HepG2 (cell line): Measurements from ENCODE around the gene STYK1. TPM values are rescaled to one million over a fixed set of nuclear protein-coding genes. Genes with fewer than 3 reads are reported as not detected.

Experiments
- ATAC-seq: fragments of 200-7000 bp; cut with Tn5 transposase; 3 replicates; pipeline ENCODE4 v1.9.1; 2020; ENCODE audit warnings: mild to moderate bottlenecking, moderate library complexity
- BruUV-seq: library from RNA; stranded (reverse); fragments of 400-500 nt; replicated peaks from 2 replicates; lab custom pipeline; 2021; lab: Mats Ljungman, UMichigan
- CTCF ChIA-PET: fragments of 300-600 bp; formaldehyde crosslinking; extraction: SDS; loops from one replicate; lab custom pipeline; 2021; ENCODE audit warnings: low total read pairs, inconsistent platforms, low intra/inter-chr PET ratio; lab: Yijun Ruan, JAX
- POLR2A ChIA-PET: fragments of 350-600 bp; sonication (Branson Sonifier 250); formaldehyde crosslinking; loops from one replicate; lab custom pipeline; 2020; ENCODE audit warnings: antibody characterized with exemption, inconsistent platforms; lab: Yijun Ruan, JAX
- DNase-seq: peaks from one replicate; pipeline ENCODE4 v3.0.0-alpha.2; 2015; ENCODE audit warnings: low spot score
- FAIRE-seq: peaks from 3 replicates; lab custom pipeline; 2011; peaks lifted over from hg19 to GRCh38; lab: Jason Lieb, UNC
- H2AFZ ChIP-seq: one replicate; pipeline ENCODE4 v1.6.1; 2011; ENCODE audit warnings: low read length, inconsistent platforms
- H3K27ac ChIP-seq: fragments of 300-600 bp; 3 replicates; pipeline ENCODE4 v1.8.0; 2011; ENCODE audit warnings: mixed run types, mild to moderate bottlenecking, mixed read lengths, low read length, inconsistent platforms; ENCODE audit not compliant: insufficient read depth; ENCODE audit errors: extremely low read length
- H3K27me3 ChIP-seq, 2 experiments: fragments of 200-600 bp in 1 of 2; 2 replicates in 1 of 2; 3 replicates in 1 of 2; pipeline versions ENCODE4 v1.6.0 to v1.8.0; 2011; ENCODE audit warnings: low read length in 2 of 2, mild to moderate bottlenecking in 2 of 2, moderate library complexity in 2 of 2, inconsistent platforms in 1 of 2; ENCODE audit not compliant: insufficient read depth in 2 of 2, control insufficient read depth in 1 of 2
- H3K36me3 ChIP-seq, 2 experiments: fragments of 200-600 bp in 1 of 2; replicated peaks in 1 of 2; 2 replicates in 1 of 2; 3 replicates in 1 of 2; pipeline versions ENCODE4 v1.5.1 to v1.8.0; 2011; ENCODE audit warnings: low read length in 2 of 2, inconsistent platforms in 1 of 2; ENCODE audit not compliant: insufficient read depth in 2 of 2, control insufficient read depth in 1 of 2
- H3K4me1 ChIP-seq: 2 replicates; pipeline ENCODE4 v1.5.1; 2012; ENCODE audit warnings: low read length, inconsistent platforms; ENCODE audit not compliant: insufficient read depth
- H3K4me2 ChIP-seq: 2 replicates; pipeline ENCODE4 v1.6.0; 2011; ENCODE audit warnings: low read depth, low read length, inconsistent platforms
- H3K4me3 ChIP-seq, 3 experiments: fragments of 200-600 bp in 1 of 3; sonication (generic), shearing (Covaris generic) in 1 of 3; replicated peaks in 1 of 3; 2 replicates each; pipeline ENCODE4 v1.5.1; 2011 to 2016; ENCODE audit warnings: low read length in 3 of 3, inconsistent platforms in 2 of 3, low read depth in 2 of 3, mild to moderate bottlenecking in 2 of 3, control low read depth in 1 of 3, mixed read lengths in 1 of 3; ENCODE audit not compliant: insufficient read depth in 1 of 3
- H3K79me2 ChIP-seq: one replicate; pipeline ENCODE4 v1.6.1; 2011; ENCODE audit warnings: low read length, inconsistent platforms; ENCODE audit not compliant: insufficient read depth
- H3K9ac ChIP-seq: 2 replicates; pipeline ENCODE4 v1.6.0; 2011; ENCODE audit warnings: mild to moderate bottlenecking, low read depth, low read length, inconsistent platforms; ENCODE audit not compliant: insufficient read depth
- H3K9me3 ChIP-seq: 2 replicates; pipeline ENCODE4 v1.5.1; 2012; ENCODE audit warnings: mild to moderate bottlenecking, low read length
- H4K20me1 ChIP-seq: 2 replicates; pipeline ENCODE4 v1.6.0; 2011; ENCODE audit warnings: inconsistent platforms, mild to moderate bottlenecking, low read length, moderate library complexity; ENCODE audit not compliant: insufficient read depth
- MLX ChIP-seq: IDR thresholded peaks from 2 replicates; pipeline ENCODE4 v1.6.1; 2016
- NPAS2 ChIP-seq: sonication (generic); formaldehyde crosslinking; IDR thresholded peaks from 2 replicates; pipeline ENCODE4 v1.8.0; 2022; ENCODE audit warnings: mild to moderate bottlenecking, missing genetic modification reagents, borderline replicate concordance
- POLR2AphosphoS2 ChIP-seq: IDR thresholded peaks from 2 replicates; pipeline ENCODE4 v1.6.1; 2011; ENCODE audit warnings: low read depth, low read length, improper control_type of control experiment
- REL ChIP-seq: sonication (generic); formaldehyde crosslinking; conservative IDR thresholded peaks from 2 replicates; pipeline ENCODE4 v1.8.0; 2022; ENCODE audit warnings: mild to moderate bottlenecking, missing genetic modification reagents, moderate library complexity
- RERE ChIP-seq: IDR thresholded peaks from 2 replicates; pipeline ENCODE4 v1.6.1; 2016; ENCODE audit warnings: low read depth, missing genetic modification reagents, missing compliant biosample characterization
- ZNF543 ChIP-seq: sonication (generic); formaldehyde crosslinking; IDR thresholded peaks from 2 replicates; pipeline ENCODE4 v1.4.0; 2020; ENCODE audit warnings: mild to moderate bottlenecking, missing genetic modification reagents
- ZNF672 ChIP-seq: sonication (generic); formaldehyde crosslinking; IDR thresholded peaks from 2 replicates; pipeline ENCODE4 v1.8.1; 2022; ENCODE audit warnings: missing genetic modification reagents
- ZNF710 ChIP-seq: sonication (generic); formaldehyde crosslinking; IDR thresholded peaks from 2 replicates; pipeline ENCODE4 v1.5.0; 2020; ENCODE audit warnings: mild to moderate bottlenecking, missing genetic modification reagents, borderline replicate concordance
- ZNF775 ChIP-seq: sonication (generic); formaldehyde crosslinking; IDR thresholded peaks from 2 replicates; pipeline ENCODE4 v1.4.0; 2020; ENCODE audit warnings: missing genetic modification reagents, mild to moderate bottlenecking, moderate library complexity, borderline replicate concordance
- WGBS: methylation state at CpG from one replicate; pipeline ENCODE4 v1.1.6; 2017; ENCODE audit warnings: low lambda C conversion rate; 5-methylcytosine and 5-hydroxymethylcytosine counted together
- in situ Hi-C: cut with HindIII; loops from 2 replicates; pipeline ENCODE4 v1.10.0; 2017; ENCODE audit warnings: low pct_unique_long_range_greater_than_20kb; ENCODE audit not compliant: extremely low pct_ligation_motif_present
- intact Hi-C: fragments of 100-400 bp; cut with micrococcal nuclease; formaldehyde crosslinking; loops from one replicate; pipeline ENCODE4 v1.10.0; 2022; ENCODE audit not compliant: unreplicated experiment
- polyA plus RNA-seq, 8 experiments: library from polyadenylated mRNA; depleted of rRNA in 3 of 8; stranded (reverse) in 7 of 8; unstranded in 1 of 8; fragments of >200 nt; fragmentation: Illumina TruSeq in 4 of 8; extraction: Trizol in 4 of 8; gene quantifications; 2 replicates each; pipeline versions ENCODE4 v1.2.1 to v1.2.3, GENCODE V29; 2011 to 2016; ENCODE audit warnings: low read depth in 4 of 8, missing spikeins in 1 of 8, mixed read lengths in 1 of 8; ENCODE audit not compliant: insufficient read depth in 1 of 8
- total RNA-seq, 5 experiments: library from RNA; depleted of rRNA; stranded (reverse); fragments of >200 nt; fragmentation: Illumina TruSeq; extraction: Trizol; gene quantifications; 2 replicates each; pipeline ENCODE4 v1.2.3, GENCODE V29; 2016; ENCODE audit warnings: low read depth in 1 of 5
- TF ChIP-seq, protein P1 (sequence below): sonication (generic); formaldehyde crosslinking; IDR thresholded peaks from 2 replicates; pipeline ENCODE4 v1.5.0; 2020; ENCODE audit warnings: missing genetic modification reagents
- TF ChIP-seq, protein P2 (sequence below): IDR thresholded peaks from 2 replicates; pipeline ENCODE4 v1.6.1; 2012; ENCODE audit warnings: inconsistent platforms
- TF ChIP-seq, protein P3 (sequence below), 2 experiments: sonication (generic) in 1 of 2; formaldehyde crosslinking in 1 of 2; IDR thresholded peaks; 2 replicates each; pipeline versions ENCODE4 v1.4.0 to v1.6.1; 2018 to 2020; ENCODE audit warnings: missing genetic modification reagents in 2 of 2, borderline replicate concordance in 1 of 2, low read depth in 1 of 2, mild to moderate bottlenecking in 1 of 2, missing biosample characterization in 1 of 2
- TF ChIP-seq, protein P4 (sequence below): IDR thresholded peaks from 2 replicates; pipeline ENCODE4 v1.6.1; 2016; ENCODE audit warnings: missing genetic modification reagents, missing compliant biosample characterization

The STYK1 gene
- total and polyA plus RNA-seq, 2 of the 13 experiments (the other 11 are each of a cell fraction or from before 2014, with no cell fraction given), result not detected

- DNase-seq (no peak), FAIRE-seq (no peak), ATAC-seq (no peak)
- no peak overlapping the region for H3K4me2 ChIP-seq
- BruUV-seq, result no TSS peak
- ChIA-PET CTCF (no interaction called here), POLR2A (no interaction called here)
- no peaks in the 10 kb centered on the region for H3K27me3 ChIP-seq
- H3K27ac ChIP-seq, result no peak overlapping the region
- no peaks in the 10 kb centered on the region for H4K20me1 ChIP-seq
- no peaks in the 10 kb centered on the region for H3K4me1 ChIP-seq
- in situ Hi-C loops, result no loop called here
- no peaks in the 10 kb centered on the region for H3K9me3 ChIP-seq
- no peak overlapping the region for H3K4me3 ChIP-seq
- intact Hi-C loops, result no loop called here
- H3K9ac ChIP-seq, result no peak overlapping the region
- H3K79me2 ChIP-seq, result no peaks in the 10 kb centered on the region
- H3K36me3 ChIP-seq, result no peaks in the 10 kb centered on the region
- H2AFZ ChIP-seq, result no peak overlapping the region
- 62% methylated on average over 10 of the region's 11 CpGs for WGBS
- TF ChIP-seq, protein P1, sequence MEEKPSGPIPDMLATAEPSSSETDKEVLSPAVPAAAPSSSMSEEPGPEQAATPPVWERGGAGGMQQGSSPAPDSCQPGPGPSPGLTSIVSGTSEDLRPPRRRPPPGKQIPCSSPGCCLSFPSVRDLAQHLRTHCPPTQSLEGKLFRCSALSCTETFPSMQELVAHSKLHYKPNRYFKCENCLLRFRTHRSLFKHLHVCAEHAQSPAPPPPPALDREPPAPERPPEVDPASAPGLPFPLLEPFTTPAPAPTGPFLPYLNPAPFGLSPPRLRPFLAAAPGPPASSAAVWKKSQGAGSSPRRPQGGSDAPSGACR, result no peak
- TF ChIP-seq, protein P2, sequence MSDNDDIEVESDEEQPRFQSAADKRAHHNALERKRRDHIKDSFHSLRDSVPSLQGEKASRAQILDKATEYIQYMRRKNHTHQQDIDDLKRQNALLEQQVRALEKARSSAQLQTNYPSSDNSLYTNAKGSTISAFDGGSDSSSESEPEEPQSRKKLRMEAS, result no peak
- TF ChIP-seq, protein P3, sequence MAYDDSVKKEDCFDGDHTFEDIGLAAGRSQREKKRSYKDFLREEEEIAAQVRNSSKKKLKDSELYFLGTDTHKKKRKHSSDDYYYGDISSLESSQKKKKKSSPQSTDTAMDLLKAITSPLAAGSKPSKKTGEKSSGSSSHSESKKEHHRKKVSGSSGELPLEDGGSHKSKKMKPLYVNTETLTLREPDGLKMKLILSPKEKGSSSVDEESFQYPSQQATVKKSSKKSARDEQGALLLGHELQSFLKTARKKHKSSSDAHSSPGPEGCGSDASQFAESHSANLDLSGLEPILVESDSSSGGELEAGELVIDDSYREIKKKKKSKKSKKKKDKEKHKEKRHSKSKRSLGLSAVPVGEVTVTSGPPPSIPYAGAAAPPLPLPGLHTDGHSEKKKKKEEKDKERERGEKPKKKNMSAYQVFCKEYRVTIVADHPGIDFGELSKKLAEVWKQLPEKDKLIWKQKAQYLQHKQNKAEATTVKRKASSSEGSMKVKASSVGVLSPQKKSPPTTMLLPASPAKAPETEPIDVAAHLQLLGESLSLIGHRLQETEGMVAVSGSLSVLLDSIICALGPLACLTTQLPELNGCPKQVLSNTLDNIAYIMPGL (CRISPR knock-in tag; IDR thresholded peaks at IDR 0.05; ENCODE audit: borderline replicate concordance in 1 of 2, low read depth in 1 of 2), result no peak
- TF ChIP-seq ZNF672 (CRISPR knock-in tag) (no peak), ZNF543 (no peak), ZNF775 (CRISPR knock-in tag) (no peak), REL (CRISPR knock-in tag) (no peak), NPAS2 (CRISPR knock-in tag) (no peak), ZNF710 (no peak), RERE (no peak), POLR2AphosphoS2 (no peak), MLX (CRISPR knock-in tag) (no peak)
- TF ChIP-seq, protein P4, sequence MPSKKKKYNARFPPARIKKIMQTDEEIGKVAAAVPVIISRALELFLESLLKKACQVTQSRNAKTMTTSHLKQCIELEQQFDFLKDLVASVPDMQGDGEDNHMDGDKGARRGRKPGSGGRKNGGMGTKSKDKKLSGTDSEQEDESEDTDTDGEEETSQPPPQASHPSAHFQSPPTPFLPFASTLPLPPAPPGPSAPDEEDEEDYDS (CRISPR knock-in tag), result no peak
These were observed 102.7 kb downstream of the STYK1 start for GRCh38 chr12:10571141-10571540.
